DND-41 (cell line): ENCODE measurements around the gene STAG1.
A peak's percentile ranks its signal among the peaks of the same experiment; 100 is the strongest.

ENCODE experiments used
- EZH2 ChIP-seq: IDR thresholded peaks from 3 replicates; pipeline ENCODE4 v1.6.1; 2012; ENCODE audit warnings: borderline replicate concordance, low read depth, mild to moderate bottlenecking, moderate library complexity, low read length, inconsistent platforms; ENCODE audit not compliant: severe bottlenecking
- TF ChIP-seq, protein P1 (sequence below): IDR thresholded peaks from 2 replicates; pipeline ENCODE4 v1.5.1; 2012; ENCODE audit warnings: borderline replicate concordance, low read length, moderate library complexity, mild to moderate bottlenecking; ENCODE audit not compliant: poor library complexity, severe bottlenecking; ENCODE audit errors: extremely low read depth

DNA sequence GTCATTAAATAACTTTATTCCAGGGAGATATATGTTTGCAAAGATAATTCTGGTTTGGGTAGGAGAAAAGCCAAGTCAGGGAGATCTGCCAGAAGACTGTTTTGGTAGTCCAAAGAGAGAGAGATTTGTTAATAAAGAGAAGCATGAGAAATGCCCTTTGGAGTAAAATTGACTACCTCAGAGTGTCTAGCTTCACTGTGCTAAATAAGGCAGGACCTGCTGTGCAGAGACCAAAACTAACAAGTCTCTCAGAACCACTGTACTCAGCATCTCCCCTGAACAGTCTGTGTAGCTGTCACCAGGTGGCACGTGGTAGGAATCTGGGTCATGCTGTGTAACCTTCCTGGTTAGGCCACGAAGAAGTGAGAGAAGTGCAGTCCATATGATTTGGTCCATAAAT lies 35.2 kb upstream of the STAG1 start:
- TF ChIP-seq, protein P1, sequence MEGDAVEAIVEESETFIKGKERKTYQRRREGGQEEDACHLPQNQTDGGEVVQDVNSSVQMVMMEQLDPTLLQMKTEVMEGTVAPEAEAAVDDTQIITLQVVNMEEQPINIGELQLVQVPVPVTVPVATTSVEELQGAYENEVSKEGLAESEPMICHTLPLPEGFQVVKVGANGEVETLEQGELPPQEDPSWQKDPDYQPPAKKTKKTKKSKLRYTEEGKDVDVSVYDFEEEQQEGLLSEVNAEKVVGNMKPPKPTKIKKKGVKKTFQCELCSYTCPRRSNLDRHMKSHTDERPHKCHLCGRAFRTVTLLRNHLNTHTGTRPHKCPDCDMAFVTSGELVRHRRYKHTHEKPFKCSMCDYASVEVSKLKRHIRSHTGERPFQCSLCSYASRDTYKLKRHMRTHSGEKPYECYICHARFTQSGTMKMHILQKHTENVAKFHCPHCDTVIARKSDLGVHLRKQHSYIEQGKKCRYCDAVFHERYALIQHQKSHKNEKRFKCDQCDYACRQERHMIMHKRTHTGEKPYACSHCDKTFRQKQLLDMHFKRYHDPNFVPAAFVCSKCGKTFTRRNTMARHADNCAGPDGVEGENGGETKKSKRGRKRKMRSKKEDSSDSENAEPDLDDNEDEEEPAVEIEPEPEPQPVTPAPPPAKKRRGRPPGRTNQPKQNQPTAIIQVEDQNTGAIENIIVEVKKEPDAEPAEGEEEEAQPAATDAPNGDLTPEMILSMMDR = peak; percentile 38
- TF ChIP-seq EZH2 = no peak
